HG03135 (cell line): ENCODE measurements around the gene ANKRD55.
"Not testable (repeated sequence)": the region's sequence is repeated elsewhere in the genome, so short reads cannot be mapped to it uniquely, and the experiment has no call there.

Source experiments
- ATAC-seq: cut with Tn5 transposase; IDR thresholded peaks from one replicate; pipeline ENCODE4 v1.9.1; 2021; ENCODE audit warnings: mild to moderate bottlenecking, moderate library complexity; ENCODE audit not compliant: unreplicated experiment

The ANKRD55 gene

DNA sequence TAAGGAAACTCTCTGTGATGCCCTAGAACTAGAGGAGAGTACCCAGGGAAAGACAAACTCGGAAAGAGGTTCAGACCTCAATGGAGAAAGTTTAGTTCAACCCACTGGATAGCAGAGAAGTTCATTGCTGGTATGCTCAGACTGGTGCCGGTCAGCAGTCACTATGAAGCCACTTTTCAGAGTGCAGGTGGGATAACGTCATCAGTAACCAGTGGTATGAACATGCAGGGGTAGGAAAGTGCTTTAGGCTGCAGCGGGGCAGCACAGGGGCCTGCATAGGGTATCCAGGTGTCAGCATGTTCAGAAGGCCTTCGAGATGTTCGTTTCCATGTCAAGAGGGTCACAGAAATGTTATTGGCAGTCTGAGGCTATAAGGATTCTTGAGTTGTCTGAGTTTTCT lies 20.8 kb upstream of the ANKRD55 start:
- ATAC-seq = no peak

DNA sequence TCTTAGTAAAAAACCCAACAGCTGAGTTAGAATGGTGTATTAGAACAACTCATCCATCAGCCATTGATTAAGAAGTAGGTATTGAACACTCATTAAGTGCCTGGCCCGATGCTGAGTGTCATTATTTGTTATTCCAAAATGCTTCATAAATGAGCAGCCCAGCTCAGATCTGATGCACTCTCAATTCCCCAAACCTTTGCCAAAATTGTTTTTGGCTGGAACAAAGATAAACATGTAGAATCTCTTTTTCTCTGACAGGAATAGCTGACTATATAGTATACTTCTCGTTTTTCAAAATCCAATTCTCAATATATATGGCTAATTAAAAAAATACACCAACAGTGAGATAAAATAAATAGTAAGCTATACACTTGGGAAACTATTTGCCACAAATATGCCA lies 20.0 kb upstream of the ANKRD55 start:
- no peak for ATAC-seq

DNA sequence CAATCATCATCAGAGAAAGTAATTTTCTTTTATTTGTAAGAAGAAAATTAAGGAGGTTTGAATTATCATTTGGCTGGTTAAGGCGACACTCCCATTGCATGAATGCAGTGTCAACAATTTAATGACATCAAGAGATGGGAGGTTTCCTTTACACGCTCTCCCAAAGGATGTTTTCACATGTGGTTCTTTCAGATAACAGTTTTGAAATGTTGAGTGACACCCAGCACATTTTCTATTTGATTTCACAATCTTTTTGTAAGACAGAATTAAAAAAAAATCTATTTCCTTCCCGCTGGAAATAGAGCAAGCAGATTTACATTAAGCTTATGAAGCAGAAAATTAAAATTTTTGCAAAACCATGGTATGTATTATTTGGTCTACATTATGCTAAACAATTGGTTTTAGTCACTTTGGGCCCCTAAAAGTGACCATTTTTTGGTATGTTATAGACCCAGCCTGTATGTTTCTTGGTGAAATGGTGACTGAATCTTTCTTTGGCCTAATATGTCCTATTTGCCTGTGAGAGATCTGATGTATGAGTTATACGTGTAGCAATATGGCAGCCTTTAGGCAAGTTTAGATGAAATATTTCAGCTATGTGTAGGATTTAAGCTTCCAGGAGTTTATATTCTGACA lies 18.9 kb upstream of the ANKRD55 start:
- no peak for ATAC-seq

DNA sequence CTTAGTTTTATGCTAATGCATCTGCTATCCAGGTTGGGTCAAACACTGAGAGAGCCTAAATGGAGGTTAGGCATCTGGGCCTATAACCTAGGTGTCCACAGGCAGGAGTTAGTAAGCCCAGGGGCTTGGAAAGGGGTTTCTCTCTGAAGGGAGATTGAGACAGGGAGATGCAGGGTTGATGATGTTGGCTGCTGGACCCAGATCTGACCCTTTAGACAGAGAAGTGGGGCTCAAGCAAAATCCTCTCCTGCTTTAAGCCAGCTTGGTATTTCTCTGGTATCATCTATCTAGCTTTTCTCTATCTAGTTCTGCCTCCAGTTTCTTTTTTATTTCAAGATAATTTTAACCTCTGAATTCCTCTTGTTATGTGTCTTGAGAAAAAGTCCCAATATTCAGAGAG lies 18.3 kb upstream of the ANKRD55 start:
- no peak for ATAC-seq

DNA sequence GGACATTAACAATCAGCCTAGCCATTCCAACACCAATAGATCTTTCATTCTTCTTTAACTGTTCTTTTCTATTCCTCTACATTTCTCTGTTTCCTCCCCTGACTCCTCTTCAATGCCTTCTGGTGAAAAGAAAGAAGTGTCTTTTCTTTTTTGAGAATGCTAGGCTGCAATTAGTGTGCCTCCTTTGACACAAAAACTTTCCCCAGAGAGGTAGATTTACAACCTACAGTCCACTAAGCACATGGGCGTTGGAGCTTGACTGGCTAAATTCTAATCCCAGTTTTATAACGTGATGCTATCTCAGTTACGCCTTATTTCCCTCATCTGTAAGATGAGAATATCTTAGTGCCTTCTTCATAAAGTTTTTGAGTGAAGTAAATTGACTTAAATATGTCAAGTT lies 16.9 kb upstream of the ANKRD55 start:
- ATAC-seq = no peak

DNA sequence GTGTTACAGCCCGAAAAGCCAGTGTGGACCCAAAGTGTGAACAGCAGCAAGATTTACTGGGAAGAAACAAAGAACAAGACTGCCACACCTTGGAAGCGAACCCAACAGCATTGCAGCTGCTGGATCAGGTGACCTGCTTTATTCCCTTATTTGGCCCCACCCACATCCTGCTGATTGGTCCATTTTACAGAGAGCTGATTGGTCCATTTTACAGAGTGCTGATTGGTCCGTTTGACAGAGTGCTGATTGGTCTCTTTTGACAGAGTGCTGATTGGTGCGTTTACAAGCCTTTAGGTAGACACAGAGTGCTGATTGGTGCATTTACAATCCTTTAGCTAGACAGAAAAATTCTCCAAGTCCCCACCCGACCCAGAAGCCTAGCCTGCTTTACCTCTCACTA lies 16.0 kb upstream of the ANKRD55 start:
- not testable (repeated sequence) for ATAC-seq

DNA sequence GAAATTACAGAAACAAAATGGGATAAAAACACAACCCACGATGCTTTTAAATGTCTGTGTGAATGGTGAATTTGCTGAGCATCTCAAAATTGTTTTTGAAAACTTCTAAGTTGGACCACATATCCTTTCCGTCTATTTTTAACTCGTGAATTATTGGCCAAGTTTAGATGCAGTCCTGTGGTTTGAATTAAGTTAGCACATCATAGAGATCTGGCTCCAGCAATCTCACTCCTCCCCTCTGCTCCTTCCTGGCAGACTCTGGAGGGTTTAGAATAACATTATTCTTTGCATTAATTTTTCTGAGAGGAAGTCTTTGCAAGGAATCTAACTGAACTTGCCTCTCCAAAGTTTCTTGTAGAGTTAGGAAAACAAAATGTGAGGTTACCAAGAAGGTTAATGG lies 14.5 kb upstream of the ANKRD55 start:
- no peak for ATAC-seq

DNA sequence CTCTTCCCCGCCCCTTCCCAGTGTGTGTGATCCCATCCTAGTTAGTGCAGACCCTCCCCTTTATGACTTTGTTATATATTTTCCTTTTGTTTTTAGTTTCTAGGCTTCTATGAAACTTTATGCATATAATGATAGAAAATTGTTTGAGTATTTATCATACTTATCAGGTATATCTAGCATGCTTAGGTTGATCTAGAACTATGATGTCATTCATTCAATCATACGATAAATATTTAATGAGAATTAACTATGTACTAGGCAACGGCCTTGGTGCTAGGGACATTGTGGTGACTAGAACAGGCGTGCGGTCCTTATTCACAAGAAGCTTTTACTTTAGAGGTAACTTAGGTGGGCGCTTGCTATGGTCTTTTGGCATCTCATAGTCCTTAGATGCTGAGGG lies 13.6 kb upstream of the ANKRD55 start:
- ATAC-seq = no peak

DNA sequence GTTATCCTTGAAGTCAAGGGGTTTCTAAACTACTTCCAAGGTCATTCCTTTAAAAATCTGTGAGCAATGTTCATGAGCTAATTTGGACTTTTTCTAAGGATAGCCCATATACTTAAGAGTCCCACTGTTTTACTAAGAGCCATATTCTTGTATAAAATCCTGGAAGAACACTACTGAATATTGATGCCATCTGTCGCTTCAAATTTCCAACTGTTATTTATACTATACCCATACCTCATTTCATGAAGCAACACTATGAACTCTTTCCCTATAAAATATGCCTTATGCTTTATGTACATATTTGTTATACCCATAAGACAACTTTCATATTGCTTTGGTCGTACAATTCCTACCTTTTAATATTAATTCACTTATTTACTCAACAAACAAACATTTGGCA lies 12.4 kb upstream of the ANKRD55 start:
- no peak for ATAC-seq

DNA sequence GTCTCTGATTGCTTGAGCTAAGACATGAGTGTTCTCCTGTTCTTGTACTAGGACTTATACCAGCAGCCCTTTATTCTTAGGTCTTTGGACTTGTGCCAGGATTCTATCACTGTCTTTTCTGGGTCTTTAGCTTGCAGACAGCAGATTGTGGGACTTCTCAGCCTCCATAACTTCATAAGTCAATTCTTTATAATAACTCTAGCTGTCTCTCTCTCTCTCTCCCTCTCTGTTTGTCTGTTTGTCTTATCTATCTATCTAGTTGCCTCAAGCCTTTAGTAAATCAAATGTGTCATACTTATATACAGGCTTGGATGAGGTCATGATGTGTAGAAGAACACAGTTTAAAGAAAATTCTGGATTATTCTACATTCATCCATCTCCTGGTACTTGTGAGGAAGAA lies 11.5 kb upstream of the ANKRD55 start:
- ATAC-seq = no peak

DNA sequence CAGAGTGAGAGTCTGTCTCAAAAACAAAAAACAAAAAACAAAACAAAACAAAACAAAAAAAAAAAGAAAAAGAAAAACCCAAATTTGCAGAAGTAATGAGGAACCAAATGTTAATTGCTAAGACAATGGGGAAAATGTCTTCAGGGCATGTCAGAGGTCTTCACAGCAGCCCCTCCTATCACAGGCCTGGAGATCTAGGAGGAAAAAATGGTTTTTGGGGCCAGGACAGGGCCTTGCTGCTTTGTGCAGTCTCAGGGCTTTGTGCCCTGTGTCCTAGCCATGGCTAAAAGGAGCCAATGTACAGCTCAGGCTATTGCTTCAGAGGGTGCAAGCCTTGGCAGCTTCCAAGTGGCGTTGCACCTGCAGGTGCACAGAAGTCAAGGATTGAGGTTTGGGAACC lies 9.1 kb upstream of the ANKRD55 start:
- not testable (repeated sequence) for ATAC-seq

DNA sequence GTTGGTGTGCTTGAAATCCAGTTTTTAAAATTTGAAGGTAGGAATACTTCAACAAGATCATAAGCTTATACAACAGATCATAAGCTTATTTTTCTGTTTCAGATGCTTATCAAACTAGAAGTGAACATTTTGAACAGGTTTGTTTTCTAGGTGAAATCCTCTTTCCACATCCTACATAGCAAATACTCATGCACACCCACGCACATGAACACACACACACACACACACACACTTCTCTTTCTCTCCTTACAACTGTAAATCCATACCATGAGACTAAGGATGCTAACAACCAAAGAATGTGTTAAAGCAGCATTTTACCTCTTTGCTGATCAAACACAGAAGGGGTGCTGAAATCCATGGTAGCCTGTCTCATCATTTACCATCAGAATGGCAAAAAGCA lies 592 bp downstream of the ANKRD55 start:
- ATAC-seq = no peak

DNA sequence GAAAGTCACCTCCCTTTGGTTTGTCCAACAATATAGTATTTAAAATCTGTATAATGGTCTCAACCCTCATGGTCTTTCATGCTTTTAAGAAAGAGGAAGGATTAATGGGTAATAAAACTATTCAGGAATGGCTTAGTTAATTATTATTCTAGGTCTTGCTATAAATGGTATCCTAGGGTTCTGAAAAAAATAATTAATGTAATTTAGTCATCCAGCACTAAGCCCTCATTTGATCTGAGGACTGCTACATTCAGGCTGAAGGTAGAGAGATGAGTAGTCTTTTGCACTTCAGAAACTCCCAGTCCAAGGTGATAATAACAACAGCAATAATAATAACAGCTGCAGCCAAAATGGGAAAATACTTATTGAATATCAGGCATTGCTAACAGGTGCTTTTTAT lies 2.6 kb downstream of the ANKRD55 start:
- no peak for ATAC-seq

DNA sequence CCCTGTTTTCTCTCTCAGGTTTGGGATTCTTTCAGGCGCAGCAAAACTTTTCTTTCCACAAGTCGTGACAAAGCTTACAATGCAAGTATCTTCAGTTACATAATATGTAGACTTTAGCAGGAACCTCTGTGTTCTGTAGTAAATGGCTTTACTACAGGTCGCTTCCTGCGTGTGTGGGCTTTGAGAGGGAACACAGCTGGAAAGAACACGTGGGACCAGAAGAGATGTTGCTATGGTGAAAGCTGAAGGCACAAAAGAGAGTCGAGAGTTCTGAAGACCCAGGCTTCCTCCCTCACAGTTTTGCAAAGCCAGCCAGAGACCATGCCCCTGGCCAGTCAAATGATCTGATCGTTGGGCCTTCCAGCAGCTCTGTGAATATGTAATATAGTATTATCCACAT lies 4.0 kb downstream of the ANKRD55 start:
- no peak for ATAC-seq

DNA sequence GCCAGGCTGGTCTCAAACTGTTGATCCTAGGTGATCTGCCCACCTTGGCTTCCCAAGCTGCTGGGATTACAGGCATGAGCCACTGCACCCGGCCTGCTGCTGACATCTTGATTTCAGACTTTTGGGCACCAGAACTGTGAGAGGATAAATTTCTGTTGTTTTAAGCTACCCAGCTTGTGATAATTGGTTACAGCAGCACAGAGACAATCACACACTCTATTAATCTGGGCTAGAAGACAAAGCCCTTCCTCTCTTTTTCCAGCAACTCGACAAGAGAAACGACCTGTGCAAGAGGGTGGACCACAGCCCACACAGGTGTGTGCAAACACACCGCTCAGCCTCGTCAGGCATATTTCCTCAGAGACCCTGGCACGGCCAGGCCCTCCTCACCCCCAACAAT lies 4.5 kb downstream of the ANKRD55 start:
- ATAC-seq = no peak

DNA sequence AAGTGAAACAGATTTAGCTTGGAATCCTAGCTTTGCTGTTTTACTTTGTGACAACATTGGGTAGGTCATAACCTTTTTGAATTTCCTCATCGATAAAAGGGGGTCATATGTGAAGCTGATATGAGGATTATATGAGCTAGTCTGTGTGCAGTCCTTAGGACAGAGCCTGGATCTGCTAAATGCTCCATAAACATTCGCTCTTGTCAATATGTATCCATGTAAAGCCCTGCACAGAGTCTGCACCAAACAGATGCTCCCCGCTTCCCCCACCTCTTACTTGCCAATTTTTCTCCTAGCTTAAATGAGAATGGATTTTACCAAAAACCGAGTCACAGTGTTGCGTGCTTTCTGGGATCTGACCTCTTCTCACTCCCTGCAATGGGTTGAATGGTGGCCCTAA lies 5.4 kb downstream of the ANKRD55 start:
- ATAC-seq = no peak

DNA sequence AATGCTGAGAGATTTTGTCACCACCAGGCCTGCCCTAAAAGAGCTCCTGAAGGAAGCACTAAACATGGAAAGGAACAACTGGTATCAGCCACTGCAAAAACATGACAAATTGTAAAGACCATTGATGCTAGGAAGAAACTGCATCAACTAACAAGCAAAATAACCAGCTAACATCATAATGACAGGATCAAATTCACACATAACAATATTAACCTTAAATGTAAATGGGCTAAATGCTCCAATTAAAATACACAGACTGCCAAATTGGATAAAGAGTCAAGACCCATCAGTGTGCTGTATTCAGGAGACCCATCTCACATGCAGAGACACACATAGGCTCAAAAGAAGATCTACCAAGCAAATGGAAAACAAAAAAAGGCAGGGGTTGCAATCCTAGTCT lies 9.8 kb downstream of the ANKRD55 start:
- not testable (repeated sequence) for ATAC-seq

DNA sequence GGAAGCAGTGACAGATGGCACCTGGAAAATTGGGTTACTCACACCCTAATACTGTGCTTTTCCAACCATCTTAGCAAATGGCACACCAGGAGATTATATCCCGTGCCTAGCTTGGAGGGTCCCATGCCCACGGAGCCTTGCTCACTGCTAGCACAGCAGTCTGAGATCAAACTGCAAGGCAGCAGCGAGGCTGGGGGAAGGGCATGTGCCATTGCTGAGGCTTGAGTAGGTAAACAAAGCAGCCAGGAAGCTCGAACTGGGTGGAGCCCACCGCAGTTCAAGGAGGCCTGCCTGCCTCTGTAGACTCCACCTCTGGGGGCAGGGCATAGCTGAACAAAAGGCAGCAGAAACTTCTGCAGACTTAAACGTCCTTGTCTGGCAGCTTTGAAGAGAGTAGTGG lies 11.5 kb downstream of the ANKRD55 start:
- not testable (repeated sequence) for ATAC-seq

DNA sequence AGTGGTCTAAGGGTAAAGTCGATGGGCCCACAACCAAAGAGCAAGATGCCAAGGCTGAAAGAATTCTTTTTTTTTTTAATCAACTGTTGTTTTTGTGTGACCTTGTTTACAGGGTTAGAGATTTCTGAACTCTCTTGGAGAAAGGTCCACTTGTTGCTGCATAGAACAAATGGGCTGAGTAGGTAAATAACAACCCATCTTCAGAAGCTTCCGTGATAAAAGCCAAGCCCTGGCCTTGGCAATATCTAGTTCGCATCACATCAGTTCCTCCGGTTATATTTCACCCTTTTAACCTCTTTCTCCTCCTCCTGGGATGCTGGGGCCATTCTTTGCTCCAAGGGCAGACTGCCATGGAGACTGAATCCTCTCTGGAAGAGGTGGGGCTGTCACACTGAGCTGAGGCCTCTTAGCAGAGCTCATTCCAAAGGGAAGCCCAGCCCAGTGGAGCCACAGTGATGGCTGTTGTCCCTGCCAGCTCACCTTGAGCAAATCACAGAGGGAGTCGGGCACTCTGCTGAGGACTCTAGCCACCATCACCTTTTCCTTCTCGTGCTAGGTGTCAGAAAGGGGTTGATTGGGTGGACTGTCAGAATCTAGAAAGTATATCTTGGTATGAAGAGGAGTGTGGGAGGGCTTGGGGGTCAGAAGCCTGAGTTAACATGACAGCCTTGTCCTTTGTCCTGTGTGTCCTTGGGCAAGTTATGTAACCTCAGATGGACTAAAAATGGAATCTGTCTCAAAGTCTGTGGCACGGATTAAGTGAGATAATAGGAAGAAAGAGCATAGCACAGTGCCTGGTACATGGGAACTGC lies 17.9 kb downstream of the ANKRD55 start:
- ATAC-seq = no peak

DNA sequence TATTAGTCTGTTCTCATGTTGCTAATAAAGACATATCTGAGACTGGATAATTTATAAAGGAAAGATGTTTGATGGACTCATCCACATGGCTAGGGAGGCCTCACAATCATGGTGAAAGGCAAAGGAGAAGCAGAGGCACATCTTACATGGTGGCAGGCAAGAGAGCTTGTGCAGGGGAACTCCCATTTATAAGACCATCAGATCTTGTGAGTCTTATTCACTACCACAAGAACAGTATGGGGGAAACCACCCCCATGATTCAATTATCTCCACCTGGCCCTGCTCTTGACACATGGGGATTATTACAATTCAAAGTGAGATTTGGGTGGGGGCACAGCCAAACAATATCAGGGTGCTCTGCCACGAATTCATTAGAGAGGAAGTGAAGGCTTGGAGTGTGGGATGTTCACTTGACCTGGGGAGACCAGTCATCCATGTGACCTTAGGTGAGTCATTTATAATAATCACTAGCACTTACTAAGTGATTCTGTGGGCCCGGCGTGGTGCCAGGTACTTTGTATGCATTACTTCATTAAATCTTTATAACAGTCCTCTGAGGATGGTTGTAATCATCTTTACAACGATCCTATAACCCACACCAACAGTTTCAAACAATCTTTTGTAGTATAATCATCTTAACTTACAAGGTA lies 19.1 kb downstream of the ANKRD55 start:
- not testable (repeated sequence) for ATAC-seq

DNA sequence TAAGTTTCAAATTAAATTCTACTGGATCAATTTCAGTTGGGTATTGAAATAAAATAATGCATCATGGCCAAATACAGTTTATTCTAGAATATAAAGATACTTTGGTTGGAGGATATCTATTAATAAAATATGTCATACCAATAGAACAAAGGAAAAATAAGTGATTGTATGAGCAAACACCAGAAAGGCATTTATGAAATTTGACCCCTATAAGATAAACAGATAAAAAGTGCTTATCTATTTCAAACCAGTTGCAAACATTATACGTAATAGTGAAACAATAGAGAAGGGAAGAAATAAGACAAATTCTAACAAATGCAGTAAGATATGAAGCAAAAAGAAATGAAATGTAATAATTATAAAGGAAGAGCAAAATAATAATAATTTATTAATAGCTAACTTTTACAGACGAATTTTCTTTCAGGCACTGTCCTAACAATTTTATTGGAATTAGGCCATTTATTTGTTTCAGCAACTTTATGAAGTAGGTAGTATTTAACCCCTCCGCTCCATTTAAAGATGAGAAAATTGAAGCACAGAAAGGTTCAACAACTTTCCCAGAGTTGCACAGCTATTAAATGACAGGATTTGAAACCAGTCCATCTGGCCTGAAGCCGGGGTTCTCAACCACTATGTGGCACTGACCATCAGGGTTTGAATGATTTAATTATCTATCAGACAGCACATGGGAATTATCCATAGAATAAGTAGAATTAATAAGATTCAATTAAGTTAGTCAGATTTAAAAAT lies 20.8 kb downstream of the ANKRD55 start:
- ATAC-seq = no peak
